Measurements from ENCODE around the gene ASTN2.

Gene ASTN2

DNA sequence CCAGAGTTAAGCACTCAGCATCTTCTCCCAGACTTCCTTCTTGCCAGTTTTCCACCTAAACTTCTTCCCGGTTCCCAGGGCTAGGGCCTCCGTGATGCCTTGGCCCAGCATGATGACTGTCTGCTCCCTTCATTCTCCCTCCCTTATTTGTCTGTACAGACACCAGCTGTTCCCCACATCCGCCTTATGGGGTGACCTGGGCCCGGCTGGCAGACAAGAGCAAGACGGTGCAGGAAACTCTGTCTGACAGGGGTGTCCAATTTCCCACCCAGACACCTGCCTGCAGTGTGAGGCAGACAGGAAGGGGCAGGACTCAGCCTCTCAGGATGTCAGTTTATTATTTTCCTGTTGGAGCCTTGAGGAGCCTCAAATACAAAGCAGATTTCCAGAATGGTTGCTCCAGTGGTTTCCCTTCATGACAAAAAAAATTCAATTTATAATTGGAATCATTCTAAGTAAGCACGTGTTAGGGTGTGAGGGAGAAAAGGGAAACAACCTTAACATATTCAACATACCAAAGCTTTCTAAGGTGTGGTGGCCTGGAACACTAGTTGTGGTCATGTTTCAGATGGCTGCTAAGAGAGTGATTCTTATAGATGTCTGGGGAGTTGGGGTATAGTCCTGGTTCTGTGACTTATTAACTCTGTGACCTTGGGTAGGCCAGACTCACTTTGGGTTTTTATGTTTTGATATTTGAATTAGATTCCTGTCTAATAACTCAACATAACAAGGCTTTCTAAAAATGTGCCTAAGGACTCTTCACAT is 1026.7 kb downstream of the ASTN2 start:
- Histone ChIP-seq H3K4me1 (ENCODE audit: insufficient read depth, low read length) (no peaks in the 10 kb centered on the region), H3K36me3 (ENCODE audit: insufficient read depth, low read length) (no peaks in the 10 kb centered on the region), H3K9ac (ENCODE audit: low read length) (no peak overlapping the region), H3K27ac (ENCODE audit: low read depth, low read length) (no peak overlapping the region), H3K4me3 (ENCODE audit: low read depth in 1 of 2, low read length in 2 of 2) (no peak overlapping the region), H3K9me3 (ENCODE audit: low read length) (no peaks in the 10 kb centered on the region), H3K27me3 (ENCODE audit: control insufficient read depth in 1 of 2, insufficient read depth in 2 of 2, low read length in 2 of 2) (no peaks in the 10 kb centered on the region)

DNA sequence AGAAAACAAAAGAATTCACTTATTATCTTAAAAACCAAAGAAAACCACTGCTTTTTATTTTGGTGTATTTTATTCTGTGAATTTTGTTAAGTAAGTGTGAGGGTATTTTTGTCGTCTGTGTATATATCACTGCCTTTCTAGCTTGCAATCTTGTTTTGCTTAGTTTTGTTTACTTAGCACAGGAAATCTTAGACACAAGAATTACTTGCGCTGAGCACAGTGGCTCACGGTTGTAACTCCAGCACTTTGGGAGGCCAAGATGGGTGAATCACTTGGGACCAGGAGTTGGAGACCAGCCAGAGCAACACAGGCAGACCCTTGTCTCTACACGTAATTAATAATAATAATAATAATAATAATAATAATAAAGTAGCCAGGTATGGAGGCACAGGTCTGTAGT is 1030.9 kb downstream of the ASTN2 start:
- H3K4me3 ChIP-seq (ENCODE audit: low read depth in 1 of 2, low read length in 2 of 2) = no peak overlapping the region
- no peaks in the 10 kb centered on the region for H3K36me3 ChIP-seq (ENCODE audit: insufficient read depth, low read length)
- H3K9ac ChIP-seq (ENCODE audit: low read length) = no peak overlapping the region
- no peak overlapping the region for H3K27ac ChIP-seq (ENCODE audit: low read depth, low read length)
- no peaks in the 10 kb centered on the region for H3K4me1 ChIP-seq (ENCODE audit: insufficient read depth, low read length)
- no peaks in the 10 kb centered on the region for H3K27me3 ChIP-seq (ENCODE audit: control insufficient read depth in 1 of 2, insufficient read depth in 2 of 2, low read length in 2 of 2)
- no peaks in the 10 kb centered on the region for H3K9me3 ChIP-seq (ENCODE audit: low read length)

DNA sequence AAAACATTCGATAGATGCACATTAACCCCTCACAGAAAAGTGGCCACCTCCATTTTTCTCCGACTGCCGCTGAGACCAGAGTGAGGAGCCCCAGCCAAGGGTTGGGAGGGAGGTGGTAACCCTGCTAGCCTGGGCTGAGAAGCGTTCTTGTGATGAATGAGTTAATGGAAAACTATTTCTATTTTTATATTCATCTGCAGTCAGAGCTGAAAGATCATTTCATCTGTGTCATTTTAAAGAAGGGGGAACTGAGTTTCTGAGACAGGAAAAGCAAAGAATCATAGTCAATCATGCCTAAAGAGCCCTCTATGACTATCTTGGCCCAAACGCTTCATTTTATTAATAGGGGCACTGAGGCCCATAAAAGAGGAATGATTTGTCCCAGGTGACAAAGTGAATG is 1031.7 kb downstream of the ASTN2 start:
- Histone ChIP-seq H3K4me1 (ENCODE audit: insufficient read depth, low read length) (no peaks in the 10 kb centered on the region), H3K4me3 (ENCODE audit: low read depth in 1 of 2, low read length in 2 of 2) (no peak overlapping the region), H3K36me3 (ENCODE audit: insufficient read depth, low read length) (no peaks in the 10 kb centered on the region), H3K9me3 (ENCODE audit: low read length) (no peaks in the 10 kb centered on the region), H3K27me3 (ENCODE audit: control insufficient read depth in 1 of 2, insufficient read depth in 2 of 2, low read length in 2 of 2) (no peaks in the 10 kb centered on the region), H3K27ac (ENCODE audit: low read depth, low read length) (no peak overlapping the region), H3K9ac (ENCODE audit: low read length) (no peak overlapping the region)

DNA sequence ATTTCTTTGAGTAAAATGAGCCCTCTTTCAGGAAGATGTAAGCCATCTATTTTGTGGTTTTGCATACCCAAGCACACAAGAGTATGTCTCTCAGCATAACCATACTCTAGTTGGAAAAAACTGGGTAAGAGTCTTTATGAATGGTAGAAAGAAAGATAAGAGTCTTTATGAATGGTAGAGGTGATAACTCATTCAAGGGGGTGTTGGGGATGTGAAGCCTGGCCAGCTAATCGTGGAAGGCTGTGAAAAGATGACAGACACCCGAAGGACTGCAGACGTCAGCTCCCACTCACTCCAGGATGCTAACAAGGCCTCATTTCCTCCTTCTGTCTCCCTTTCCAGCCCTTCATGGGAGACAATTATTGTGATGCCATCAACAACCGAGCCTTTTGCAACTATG is 1032.8 kb downstream of the ASTN2 start:
- Histone ChIP-seq H3K27ac (ENCODE audit: low read depth, low read length) (no peak overlapping the region), H3K27me3 (ENCODE audit: control insufficient read depth in 1 of 2, insufficient read depth in 2 of 2, low read length in 2 of 2) (no peaks in the 10 kb centered on the region), H3K9me3 (ENCODE audit: low read length) (no peaks in the 10 kb centered on the region), H3K36me3 (ENCODE audit: insufficient read depth, low read length) (no peaks in the 10 kb centered on the region), H3K9ac (ENCODE audit: low read length) (no peak overlapping the region), H3K4me1 (ENCODE audit: insufficient read depth, low read length) (peaks cover 4% of the 10 kb centered on the region), H3K4me3 (ENCODE audit: low read depth in 1 of 2, low read length in 2 of 2) (no peak overlapping the region)

DNA sequence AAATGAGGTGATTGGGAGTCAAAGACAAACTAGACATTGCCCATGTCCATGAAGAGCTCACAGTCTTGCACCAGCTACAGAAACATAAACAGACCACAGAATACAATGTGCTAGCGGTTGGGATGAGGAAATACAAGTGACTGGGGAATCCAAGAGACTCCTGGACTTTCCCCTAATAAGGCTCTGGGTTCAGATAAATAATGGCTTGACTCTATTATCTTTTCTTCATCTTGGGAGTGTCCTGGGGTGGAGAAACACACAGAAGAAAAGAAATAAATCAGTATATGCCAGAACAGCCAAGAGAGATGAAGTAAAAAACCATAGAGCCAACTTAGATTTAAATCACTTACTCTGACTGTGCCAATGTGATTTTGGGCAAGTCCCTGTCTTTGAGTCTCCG is 1033.5 kb downstream of the ASTN2 start:
- peaks cover 5% of the 10 kb centered on the region for H3K4me1 ChIP-seq (ENCODE audit: insufficient read depth, low read length)
- H3K36me3 ChIP-seq (ENCODE audit: insufficient read depth, low read length) = no peaks in the 10 kb centered on the region
- no peak overlapping the region for H3K9ac ChIP-seq (ENCODE audit: low read length)
- no peaks in the 10 kb centered on the region for H3K9me3 ChIP-seq (ENCODE audit: low read length)
- no peak overlapping the region for H3K27ac ChIP-seq (ENCODE audit: low read depth, low read length)
- no peak overlapping the region for H3K4me3 ChIP-seq (ENCODE audit: low read depth in 1 of 2, low read length in 2 of 2)
- H3K27me3 ChIP-seq (ENCODE audit: control insufficient read depth in 1 of 2, insufficient read depth in 2 of 2, low read length in 2 of 2) = no peaks in the 10 kb centered on the region

DNA sequence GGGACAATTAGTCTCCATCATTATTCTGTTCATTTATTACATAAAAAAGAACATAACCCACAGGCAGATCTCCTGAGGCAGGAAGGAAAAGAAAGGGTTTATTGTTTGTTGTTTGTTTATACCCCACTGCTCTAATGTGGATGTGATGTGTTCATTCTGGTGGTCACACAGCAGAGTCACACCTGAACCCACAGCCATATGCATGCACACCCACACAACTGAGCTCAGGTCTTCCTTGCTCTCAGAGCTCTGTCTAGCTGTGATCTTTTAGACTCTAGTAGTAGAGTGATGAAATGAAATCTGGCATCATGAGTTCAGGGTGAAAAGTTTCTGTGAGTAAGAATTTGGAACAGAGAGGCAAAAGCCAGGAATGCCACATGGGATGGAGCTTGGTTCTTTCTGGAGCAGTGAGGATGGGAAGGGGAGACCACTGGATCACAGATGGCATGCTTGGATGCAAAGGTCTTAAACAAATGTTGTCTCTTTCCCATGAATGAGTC is 1034.3 kb downstream of the ASTN2 start:
- Histone ChIP-seq H3K9ac (ENCODE audit: low read length) (no peak overlapping the region), H3K9me3 (ENCODE audit: low read length) (no peaks in the 10 kb centered on the region), H3K4me1 (ENCODE audit: insufficient read depth, low read length) (peaks cover 5% of the 10 kb centered on the region), H3K27ac (ENCODE audit: low read depth, low read length) (no peak overlapping the region), H3K27me3 (ENCODE audit: control insufficient read depth in 1 of 2, insufficient read depth in 2 of 2, low read length in 2 of 2) (no peaks in the 10 kb centered on the region), H3K36me3 (ENCODE audit: insufficient read depth, low read length) (no peaks in the 10 kb centered on the region), H3K4me3 (ENCODE audit: low read depth in 1 of 2, low read length in 2 of 2) (no peak overlapping the region)

DNA sequence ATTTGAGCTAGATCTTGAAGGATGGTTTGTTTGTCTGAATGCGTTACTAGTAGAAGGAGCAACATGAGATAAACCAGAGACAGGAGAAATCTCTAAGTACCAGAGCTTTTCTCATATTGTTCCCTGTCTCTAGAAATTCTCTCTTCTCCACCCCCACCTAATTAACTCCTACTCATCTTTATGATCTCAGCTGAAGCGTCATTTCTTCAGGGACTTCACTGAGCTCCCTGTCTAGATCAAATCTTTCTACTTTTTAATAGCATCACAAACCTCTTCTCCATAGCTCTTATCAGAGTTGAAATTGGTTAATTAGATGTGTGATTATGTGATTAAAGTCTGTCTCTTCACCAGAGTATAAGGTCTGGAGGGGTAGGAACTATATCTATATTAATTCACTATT is 1035.0 kb downstream of the ASTN2 start:
- no peaks in the 10 kb centered on the region for H3K36me3 ChIP-seq (ENCODE audit: insufficient read depth, low read length)
- H3K27ac ChIP-seq (ENCODE audit: low read depth, low read length) = no peak overlapping the region
- H3K4me3 ChIP-seq (ENCODE audit: low read depth in 1 of 2, low read length in 2 of 2) = no peak overlapping the region
- H3K9me3 ChIP-seq (ENCODE audit: low read length) = no peaks in the 10 kb centered on the region
- no peaks in the 10 kb centered on the region for H3K27me3 ChIP-seq (ENCODE audit: control insufficient read depth in 1 of 2, insufficient read depth in 2 of 2, low read length in 2 of 2)
- H3K4me1 ChIP-seq (ENCODE audit: insufficient read depth, low read length) = peaks cover 5% of the 10 kb centered on the region
- no peak overlapping the region for H3K9ac ChIP-seq (ENCODE audit: low read length)

DNA sequence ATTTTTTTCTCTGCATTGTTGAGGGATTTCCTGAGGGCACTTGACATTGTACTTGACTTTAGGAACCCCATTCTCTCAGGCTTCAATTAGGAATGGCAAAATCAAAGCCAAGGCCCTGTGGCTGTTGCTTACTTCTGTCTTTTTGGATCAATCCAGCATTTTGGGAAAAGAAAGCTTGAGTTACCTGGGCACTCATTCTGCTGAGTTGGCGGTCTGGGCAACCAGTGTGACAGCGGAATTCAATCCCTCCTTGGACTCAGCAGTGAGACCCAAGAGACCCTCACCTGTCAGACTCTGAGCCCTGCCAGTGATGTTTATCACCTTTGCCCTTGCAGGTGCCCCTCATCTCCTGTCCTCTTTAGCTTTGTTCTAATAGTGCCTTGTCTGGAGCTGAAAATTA is 1036.0 kb downstream of the ASTN2 start:
- Histone ChIP-seq H3K4me1 (ENCODE audit: insufficient read depth, low read length) (peaks cover 5% of the 10 kb centered on the region), H3K27me3 (ENCODE audit: control insufficient read depth in 1 of 2, insufficient read depth in 2 of 2, low read length in 2 of 2) (no peaks in the 10 kb centered on the region), H3K27ac (ENCODE audit: low read depth, low read length) (no peak overlapping the region), H3K4me3 (ENCODE audit: low read depth in 1 of 2, low read length in 2 of 2) (no peak overlapping the region), H3K36me3 (ENCODE audit: insufficient read depth, low read length) (no peaks in the 10 kb centered on the region), H3K9me3 (ENCODE audit: low read length) (no peaks in the 10 kb centered on the region), H3K9ac (ENCODE audit: low read length) (no peak overlapping the region)

DNA sequence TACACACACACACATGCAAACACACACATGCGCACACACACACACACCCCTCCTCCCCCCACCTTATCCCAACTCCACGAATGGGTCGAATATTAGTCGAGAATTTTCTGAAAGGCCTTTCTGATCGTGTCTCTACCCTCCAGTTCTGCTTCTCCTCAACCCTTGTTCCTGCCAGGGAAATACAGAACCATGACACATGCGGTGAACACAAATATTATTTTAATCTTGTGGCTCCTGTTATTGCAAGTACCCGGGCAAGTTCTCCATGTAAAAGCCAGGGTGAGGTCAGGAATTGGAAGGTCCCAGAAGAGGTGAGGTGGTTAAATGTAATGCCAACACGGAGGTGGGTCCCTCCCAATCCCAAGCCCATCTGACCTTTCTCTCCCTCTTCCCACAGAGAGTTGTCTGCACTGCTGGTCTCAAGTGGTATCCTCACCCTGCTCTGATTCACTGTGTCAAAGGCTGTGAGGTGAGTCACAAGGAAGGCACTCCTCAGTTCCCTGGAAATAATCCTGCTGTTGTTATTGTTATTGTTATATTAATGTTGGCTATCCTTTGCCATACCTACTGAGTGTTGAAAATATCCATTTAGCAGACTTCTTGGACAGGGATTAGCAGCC is 1037.6 kb downstream of the ASTN2 start:
- H3K4me3 ChIP-seq (ENCODE audit: low read depth in 1 of 2, low read length in 2 of 2) = no peak overlapping the region
- no peaks in the 10 kb centered on the region for H3K9me3 ChIP-seq (ENCODE audit: low read length)
- H3K27me3 ChIP-seq (ENCODE audit: control insufficient read depth in 1 of 2, insufficient read depth in 2 of 2, low read length in 2 of 2) = no peaks in the 10 kb centered on the region
- H3K27ac ChIP-seq (ENCODE audit: low read depth, low read length) = no peak overlapping the region
- no peaks in the 10 kb centered on the region for H3K36me3 ChIP-seq (ENCODE audit: insufficient read depth, low read length)
- no peak overlapping the region for H3K9ac ChIP-seq (ENCODE audit: low read length)
- H3K4me1 ChIP-seq (ENCODE audit: insufficient read depth, low read length) = peaks cover 5% of the 10 kb centered on the region

All from muscle layer of colon (tissue), 2 donors.